ENCODE measurements around the gene SCNN1A.

The SCNN1A gene

GRCh38 chr12:6375269-6376078 lies at the start of gene SCNN1A:
SCNN1A (minus strand) TSS chr12:6375563; CDS start chr12:6374783, 780 bp downstream.
- no peak for DNase-seq

GRCh38 chr12:6424866-6425265 lies 49.5 kb upstream of the SCNN1A start:
- no peak for DNase-seq

GRCh38 chr12:6424008-6424347 lies 48.6 kb upstream of the SCNN1A start:
- DNase-seq, result no peak

GRCh38 chr12:6423267-6424007 lies 48.1 kb upstream of the SCNN1A start:
- peak; percentile 89 for DNase-seq

- no peak for DNase-seq
These were observed 45.0 kb upstream of the SCNN1A start for GRCh38 chr12:6420364-6420763.

- DNase-seq, result no peak
These were observed 43.4 kb upstream of the SCNN1A start for GRCh38 chr12:6418796-6419195.

- no peak for DNase-seq
These were observed 41.2 kb upstream of the SCNN1A start for GRCh38 chr12:6416596-6416995.

- no peak for DNase-seq
These were observed 32.0 kb upstream of the SCNN1A start for GRCh38 chr12:6407236-6407954.

GRCh38 chr12:6405963-6406362 lies 30.6 kb upstream of the SCNN1A start:
- DNase-seq, result no peak

GRCh38 chr12:6404390-6404789 lies 29.0 kb upstream of the SCNN1A start:
- no peak for DNase-seq

- DNase-seq, result no peak
These were observed 24.7 kb upstream of the SCNN1A start for GRCh38 chr12:6399884-6400644.

- DNase-seq, result no peak
These were observed 20.7 kb upstream of the SCNN1A start for GRCh38 chr12:6396031-6396430.

GRCh38 chr12:6394398-6394797 lies 19.0 kb upstream of the SCNN1A start:
- no peak for DNase-seq

- no peak for DNase-seq
These were observed 17.7 kb upstream of the SCNN1A start for GRCh38 chr12:6393109-6393508.

- DNase-seq, result no peak
These were observed 17.1 kb upstream of the SCNN1A start for GRCh38 chr12:6392504-6392903.

- no peak for DNase-seq
These were observed 15.7 kb upstream of the SCNN1A start for GRCh38 chr12:6391013-6391412.

GRCh38 chr12:6390084-6390799 lies 14.9 kb upstream of the SCNN1A start:
- no peak for DNase-seq

GRCh38 chr12:6387541-6387940 lies 12.2 kb upstream of the SCNN1A start:
- no peak for DNase-seq

GRCh38 chr12:6386491-6386890 lies 11.1 kb upstream of the SCNN1A start:
- no peak for DNase-seq

GRCh38 chr12:6386038-6386437 lies 10.7 kb upstream of the SCNN1A start:
- DNase-seq, result no peak

GRCh38 chr12:6384499-6385436 lies 9.4 kb upstream of the SCNN1A start:
- DNase-seq, result no peak

All from CD4-positive, alpha-beta T cell treated with Interleukin-21 for 1 hour (primary cell).